ENCODE results near the gene RNF180. TPM values are rescaled to one million over a fixed set of nuclear protein-coding genes. Genes with fewer than 3 reads are reported as not detected.

RNF180 gene
- total RNA-seq, 1 experiment from 2014 or later = 2.7 TPM

DNA sequence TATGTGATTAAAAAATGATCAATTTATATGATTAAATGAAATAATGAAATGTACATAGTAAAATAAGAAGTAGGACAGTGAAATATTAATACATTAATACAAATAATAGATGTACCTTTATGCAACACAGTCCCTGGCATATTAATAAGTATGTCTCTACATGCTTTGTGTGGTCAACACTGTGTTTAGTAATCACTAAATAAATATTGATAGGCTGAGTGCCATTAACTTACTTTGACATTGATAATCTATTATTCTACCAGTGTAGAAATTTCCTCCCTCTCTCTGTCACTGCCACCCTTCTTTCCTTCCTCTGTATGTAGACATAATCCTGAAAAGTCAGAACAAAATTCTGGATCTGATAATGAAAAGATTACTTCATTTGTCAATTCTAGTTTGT lies 43.7 kb downstream of the RNF180 start:
- no peaks in the 10 kb centered on the region for H3K27me3 Mint-ChIP-seq (ENCODE audit: low read depth)
- no peak overlapping the region for H3K4me3 Mint-ChIP-seq
- POLR2A ChIA-PET = no interaction called here
- H3K27ac Mint-ChIP-seq = no peak overlapping the region
- TF ChIP-seq ZNF317 (CRISPR knock-in tag; IDR thresholded peaks at IDR 0.05; ENCODE audit: borderline replicate concordance, low read depth) (no peak), TEAD4 (CRISPR knock-in tag; IDR thresholded peaks at IDR 0.05) (no peak), CREM (CRISPR knock-in tag; IDR thresholded peaks at IDR 0.05) (no peak), STAT6 (CRISPR knock-in tag; conservative IDR thresholded peaks at IDR 0.05; ENCODE audit: low read depth) (no peak), NFYB (CRISPR knock-in tag; conservative IDR thresholded peaks at IDR 0.05; ENCODE audit: low read depth) (no peak), ZNF423 (CRISPR knock-in tag; IDR thresholded peaks at IDR 0.05) (no peak), MLX (CRISPR knock-in tag; IDR thresholded peaks at IDR 0.05) (no peak), ZNF671 (CRISPR knock-in tag; IDR thresholded peaks at IDR 0.05) (no peak), ZNF232 (CRISPR knock-in tag; IDR thresholded peaks at IDR 0.05) (no peak), CREB1 (CRISPR knock-in tag; IDR thresholded peaks at IDR 0.05) (no peak)
- TF ChIP-seq, protein P1, sequence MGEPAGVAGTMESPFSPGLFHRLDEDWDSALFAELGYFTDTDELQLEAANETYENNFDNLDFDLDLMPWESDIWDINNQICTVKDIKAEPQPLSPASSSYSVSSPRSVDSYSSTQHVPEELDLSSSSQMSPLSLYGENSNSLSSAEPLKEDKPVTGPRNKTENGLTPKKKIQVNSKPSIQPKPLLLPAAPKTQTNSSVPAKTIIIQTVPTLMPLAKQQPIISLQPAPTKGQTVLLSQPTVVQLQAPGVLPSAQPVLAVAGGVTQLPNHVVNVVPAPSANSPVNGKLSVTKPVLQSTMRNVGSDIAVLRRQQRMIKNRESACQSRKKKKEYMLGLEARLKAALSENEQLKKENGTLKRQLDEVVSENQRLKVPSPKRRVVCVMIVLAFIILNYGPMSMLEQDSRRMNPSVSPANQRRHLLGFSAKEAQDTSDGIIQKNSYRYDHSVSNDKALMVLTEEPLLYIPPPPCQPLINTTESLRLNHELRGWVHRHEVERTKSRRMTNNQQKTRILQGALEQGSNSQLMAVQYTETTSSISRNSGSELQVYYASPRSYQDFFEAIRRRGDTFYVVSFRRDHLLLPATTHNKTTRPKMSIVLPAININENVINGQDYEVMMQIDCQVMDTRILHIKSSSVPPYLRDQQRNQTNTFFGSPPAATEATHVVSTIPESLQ (CRISPR knock-in tag; IDR thresholded peaks at IDR 0.05) = no peak
- TF ChIP-seq, protein P2, sequence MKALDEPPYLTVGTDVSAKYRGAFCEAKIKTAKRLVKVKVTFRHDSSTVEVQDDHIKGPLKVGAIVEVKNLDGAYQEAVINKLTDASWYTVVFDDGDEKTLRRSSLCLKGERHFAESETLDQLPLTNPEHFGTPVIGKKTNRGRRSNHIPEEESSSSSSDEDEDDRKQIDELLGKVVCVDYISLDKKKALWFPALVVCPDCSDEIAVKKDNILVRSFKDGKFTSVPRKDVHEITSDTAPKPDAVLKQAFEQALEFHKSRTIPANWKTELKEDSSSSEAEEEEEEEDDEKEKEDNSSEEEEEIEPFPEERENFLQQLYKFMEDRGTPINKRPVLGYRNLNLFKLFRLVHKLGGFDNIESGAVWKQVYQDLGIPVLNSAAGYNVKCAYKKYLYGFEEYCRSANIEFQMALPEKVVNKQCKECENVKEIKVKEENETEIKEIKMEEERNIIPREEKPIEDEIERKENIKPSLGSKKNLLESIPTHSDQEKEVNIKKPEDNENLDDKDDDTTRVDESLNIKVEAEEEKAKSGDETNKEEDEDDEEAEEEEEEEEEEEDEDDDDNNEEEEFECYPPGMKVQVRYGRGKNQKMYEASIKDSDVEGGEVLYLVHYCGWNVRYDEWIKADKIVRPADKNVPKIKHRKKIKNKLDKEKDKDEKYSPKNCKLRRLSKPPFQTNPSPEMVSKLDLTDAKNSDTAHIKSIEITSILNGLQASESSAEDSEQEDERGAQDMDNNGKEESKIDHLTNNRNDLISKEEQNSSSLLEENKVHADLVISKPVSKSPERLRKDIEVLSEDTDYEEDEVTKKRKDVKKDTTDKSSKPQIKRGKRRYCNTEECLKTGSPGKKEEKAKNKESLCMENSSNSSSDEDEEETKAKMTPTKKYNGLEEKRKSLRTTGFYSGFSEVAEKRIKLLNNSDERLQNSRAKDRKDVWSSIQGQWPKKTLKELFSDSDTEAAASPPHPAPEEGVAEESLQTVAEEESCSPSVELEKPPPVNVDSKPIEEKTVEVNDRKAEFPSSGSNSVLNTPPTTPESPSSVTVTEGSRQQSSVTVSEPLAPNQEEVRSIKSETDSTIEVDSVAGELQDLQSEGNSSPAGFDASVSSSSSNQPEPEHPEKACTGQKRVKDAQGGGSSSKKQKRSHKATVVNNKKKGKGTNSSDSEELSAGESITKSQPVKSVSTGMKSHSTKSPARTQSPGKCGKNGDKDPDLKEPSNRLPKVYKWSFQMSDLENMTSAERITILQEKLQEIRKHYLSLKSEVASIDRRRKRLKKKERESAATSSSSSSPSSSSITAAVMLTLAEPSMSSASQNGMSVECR (CRISPR knock-in tag; IDR thresholded peaks at IDR 0.05; ENCODE audit: borderline replicate concordance) = no peak
- ATAC-seq (no peak), DNase-seq (ENCODE audit: low spot score) (no peak)
- H3K9me3 Mint-ChIP-seq = no peaks in the 10 kb centered on the region
- H3K36me3 Mint-ChIP-seq = no peaks in the 10 kb centered on the region
- CTCF ChIA-PET = interaction anchor here (3.0 kb wide), 1 partner anchor 61 kb away, joined by 12 read pairs; no protein-coding TSS in a partner anchor
- no peaks in the 10 kb centered on the region for H3K4me1 Mint-ChIP-seq

- Mint-ChIP-seq H3K9me3 (no peaks in the 10 kb centered on the region), H3K27ac (no peak overlapping the region), H3K4me3 (no peak overlapping the region), H3K4me1 (no peaks in the 10 kb centered on the region), H3K36me3 (no peaks in the 10 kb centered on the region), H3K27me3 (ENCODE audit: low read depth) (no peaks in the 10 kb centered on the region)
- CTCF ChIA-PET = interaction anchor here (1.1 kb wide), 1 partner anchor 63 kb away, joined by 5 read pairs; no protein-coding TSS in a partner anchor
- POLR2A ChIA-PET = no interaction called here
- DNase-seq (ENCODE audit: low spot score) = no peak
- ATAC-seq = peak; percentile 55
- no peak for TF ChIP-seq ZNF423 (CRISPR knock-in tag; IDR thresholded peaks at IDR 0.05)
- TF ChIP-seq ESRRA (CRISPR knock-in tag; IDR thresholded peaks at IDR 0.05; ENCODE audit: borderline replicate concordance) = no peak
- no peak for TF ChIP-seq MAX (CRISPR knock-in tag; IDR thresholded peaks at IDR 0.05)
- TF ChIP-seq, protein P3, sequence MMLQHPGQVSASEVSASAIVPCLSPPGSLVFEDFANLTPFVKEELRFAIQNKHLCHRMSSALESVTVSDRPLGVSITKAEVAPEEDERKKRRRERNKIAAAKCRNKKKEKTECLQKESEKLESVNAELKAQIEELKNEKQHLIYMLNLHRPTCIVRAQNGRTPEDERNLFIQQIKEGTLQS (CRISPR knock-in tag; conservative IDR thresholded peaks at IDR 0.05) = no peak
- TF ChIP-seq JUN (CRISPR knock-in tag; IDR thresholded peaks at IDR 0.05) = no peak
- TF ChIP-seq, protein P4, sequence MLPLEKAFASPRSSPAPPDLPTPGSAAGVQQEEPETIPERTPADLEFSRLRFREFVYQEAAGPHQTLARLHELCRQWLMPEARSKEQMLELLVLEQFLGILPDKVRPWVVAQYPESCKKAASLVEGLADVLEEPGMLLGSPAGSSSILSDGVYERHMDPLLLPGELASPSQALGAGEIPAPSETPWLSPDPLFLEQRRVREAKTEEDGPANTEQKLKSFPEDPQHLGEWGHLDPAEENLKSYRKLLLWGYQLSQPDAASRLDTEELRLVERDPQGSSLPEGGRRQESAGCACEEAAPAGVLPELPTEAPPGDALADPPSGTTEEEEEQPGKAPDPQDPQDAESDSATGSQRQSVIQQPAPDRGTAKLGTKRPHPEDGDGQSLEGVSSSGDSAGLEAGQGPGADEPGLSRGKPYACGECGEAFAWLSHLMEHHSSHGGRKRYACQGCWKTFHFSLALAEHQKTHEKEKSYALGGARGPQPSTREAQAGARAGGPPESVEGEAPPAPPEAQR (CRISPR knock-in tag; IDR thresholded peaks at IDR 0.05) = no peak
- no peak for TF ChIP-seq AR (CRISPR knock-in tag; IDR thresholded peaks at IDR 0.05)
- TF ChIP-seq ZBTB21 (CRISPR knock-in tag; IDR thresholded peaks at IDR 0.05; ENCODE audit: borderline replicate concordance) = no peak
- no peak for TF ChIP-seq CBFB (CRISPR knock-in tag; IDR thresholded peaks at IDR 0.05; ENCODE audit: low read depth)
Measured at GRCh38 chr5:64210866-64211265, 45.2 kb downstream of the RNF180 start.

Data from WTC11 (cell line).